ENCODE measurements around the gene AKR1C4. TPM values are rescaled to one million over a fixed set of nuclear protein-coding genes. Genes with fewer than 3 reads are reported as not detected.

Gene AKR1C4
- total and polyA plus RNA-seq, 2 experiments from 2014 or later = 0.40 to 1.7 TPM

GRCh38 chr10:5268234-5268633, 71.6 kb downstream of the AKR1C4 start:
- Histone ChIP-seq H3K4me2 (no peak overlapping the region), H3K79me2 (no peaks in the 10 kb centered on the region), H4K20me1 (ENCODE audit: insufficient read depth, poor library complexity, severe bottlenecking) (no peaks in the 10 kb centered on the region), H3K9me3 (ENCODE audit: low read depth) (peaks cover 21% of the 10 kb centered on the region), H3K9me2 (replicated peaks; ENCODE audit: insufficient read depth) (no peaks in the 10 kb centered on the region), H3K36me3 (replicated peaks; ENCODE audit: insufficient read depth, low read depth) (no peaks in the 10 kb centered on the region), H3K4me3 (no peak overlapping the region), H3K27me3 (no peaks in the 10 kb centered on the region), H3K27ac (no peak overlapping the region), H3K4me1 (ENCODE audit: insufficient read depth) (no peaks in the 10 kb centered on the region), H2AFZ (no peak overlapping the region)
- no peak for DNase-seq (ENCODE audit: low spot score)
- TF ChIP-seq CTCF (IDR thresholded peaks at IDR 0.05; ENCODE audit: poor library complexity) (no peak), EZH2 (IDR thresholded peaks at IDR 0.05; ENCODE audit: borderline replicate concordance) (no peak), EZH2phosphoT487 (IDR thresholded peaks at IDR 0.05; ENCODE audit: low read depth, severe bottlenecking, unreplicated experiment) (no peak)

Other genes starting within 250 kb of the AKR1C4 start
- gene AKR1C1, start 233.4 kb upstream of the AKR1C4 start, total RNA-seq = 175 and 179 TPM in 2 replicates
- gene AKR1C1, start 233.4 kb upstream of the AKR1C4 start, polyA plus RNA-seq = 67.8 and 106 TPM in 2 replicates
- 47.7 and 51.0 TPM in 2 replicates for gene AKR1C2, start 193.0 kb upstream of the AKR1C4 start, total RNA-seq
- gene AKR1C2, start 193.0 kb upstream of the AKR1C4 start, polyA plus RNA-seq = 35.0 and 51.7 TPM in 2 replicates
- 53.5 and 66.2 TPM in 2 replicates for gene AKR1C3, start 102.4 kb upstream of the AKR1C4 start, total RNA-seq
- gene AKR1C3, start 102.4 kb upstream of the AKR1C4 start, polyA plus RNA-seq = 31.6 and 54.6 TPM in 2 replicates
- gene AKR1C8, start 11.7 kb upstream of the AKR1C4 start, total RNA-seq = not detected in 2 replicates
- gene AKR1C8, start 11.7 kb upstream of the AKR1C4 start, polyA plus RNA-seq = 0.19 TPM in 1 of 2 replicates, not detected in the other
- gene UCN3, start 168.1 kb downstream of the AKR1C4 start, total RNA-seq = not detected in 2 replicates
- not detected in 2 replicates for gene UCN3, start 168.1 kb downstream of the AKR1C4 start, polyA plus RNA-seq
- gene TUBAL3, start 208.0 kb downstream of the AKR1C4 start, total RNA-seq = 1.0 and 1.7 TPM in 2 replicates
- 0.58 TPM in 1 of 2 replicates, not detected in the other for gene TUBAL3, start 208.0 kb downstream of the AKR1C4 start, polyA plus RNA-seq
- gene NET1, start 215.7 kb downstream of the AKR1C4 start, total RNA-seq = 96.4 and 99.8 TPM in 2 replicates
- 62.5 and 67.7 TPM in 2 replicates for gene NET1, start 215.7 kb downstream of the AKR1C4 start, polyA plus RNA-seq

Data from hepatocyte (in vitro differentiated cells).